NK-92 treated with Interleukin-12 subunit alpha and Interleukin-12 subunit beta, amount 100 ng/mL, for 24 hours (cell line): Measurements from ENCODE around the gene ZIC2.
"Not testable (repeated sequence)": the region's sequence is repeated elsewhere in the genome, so short reads cannot be mapped to it uniquely, and the experiment has no call there.

Source experiments
- DNase-seq: peaks from one replicate; lab custom pipeline; 2025; lab: John Stamatoyannopoulos, UW

The ZIC2 gene

DNA sequence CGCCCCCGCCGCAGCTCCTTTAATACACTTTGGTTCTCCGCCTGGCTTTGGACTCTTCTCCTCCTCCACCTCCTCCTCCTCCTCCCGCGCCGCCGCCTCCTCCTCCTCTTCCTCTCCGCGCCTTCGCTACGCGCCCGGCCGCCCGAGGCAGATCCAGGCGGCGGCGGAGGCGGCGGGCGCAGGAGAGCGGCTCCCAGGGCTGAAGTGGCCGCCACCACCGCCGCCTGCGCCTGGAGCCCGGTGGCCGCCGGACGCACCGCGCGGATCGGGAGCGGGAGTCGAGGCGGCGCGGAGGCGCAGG lies at the start of gene ZIC2:
TSS of gene ZIC2 (plus strand) at position 50 of the 301 bp plus-strand sequence. CDS start 281 bp downstream, outside the sequence.
- DNase-seq = no peak

DNA sequence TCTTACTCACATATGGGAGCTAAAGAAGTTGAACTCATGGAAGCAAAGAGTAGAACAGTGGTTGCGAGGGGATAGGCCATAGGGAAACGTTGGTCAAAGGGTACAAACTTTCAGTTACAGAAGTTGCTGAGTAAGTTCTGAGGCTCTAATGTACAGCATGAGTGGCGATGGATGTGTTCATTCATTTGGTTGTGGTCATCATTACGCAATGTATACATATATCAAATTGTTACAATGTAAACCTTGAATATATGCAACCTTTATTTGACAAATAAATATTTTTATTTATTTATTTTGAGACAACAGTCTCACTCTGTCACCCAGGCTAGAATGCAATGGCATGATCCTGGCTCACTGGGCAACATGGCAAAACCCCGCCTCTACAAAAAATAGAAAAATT lies 48.7 kb upstream of the ZIC2 start:
- no peak for DNase-seq

DNA sequence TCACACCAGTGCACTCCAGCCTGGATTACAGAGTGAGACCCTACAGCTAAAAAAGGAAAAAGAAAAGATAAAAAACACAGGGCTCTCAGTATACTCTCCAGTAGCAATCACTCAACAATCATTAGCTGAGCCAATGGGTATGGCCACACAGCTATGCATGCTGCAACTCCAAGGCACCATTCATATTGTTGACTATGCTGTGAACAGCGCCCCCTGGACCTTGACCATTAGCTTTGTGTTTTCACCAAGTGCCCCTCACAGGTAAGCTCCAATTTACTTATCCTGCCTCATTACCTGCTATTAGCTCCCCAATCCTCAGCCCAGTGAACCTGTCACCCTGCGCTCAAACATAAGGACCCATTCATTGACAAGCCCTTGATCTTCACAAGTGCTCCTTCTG lies 45.8 kb upstream of the ZIC2 start:
- no peak for DNase-seq

DNA sequence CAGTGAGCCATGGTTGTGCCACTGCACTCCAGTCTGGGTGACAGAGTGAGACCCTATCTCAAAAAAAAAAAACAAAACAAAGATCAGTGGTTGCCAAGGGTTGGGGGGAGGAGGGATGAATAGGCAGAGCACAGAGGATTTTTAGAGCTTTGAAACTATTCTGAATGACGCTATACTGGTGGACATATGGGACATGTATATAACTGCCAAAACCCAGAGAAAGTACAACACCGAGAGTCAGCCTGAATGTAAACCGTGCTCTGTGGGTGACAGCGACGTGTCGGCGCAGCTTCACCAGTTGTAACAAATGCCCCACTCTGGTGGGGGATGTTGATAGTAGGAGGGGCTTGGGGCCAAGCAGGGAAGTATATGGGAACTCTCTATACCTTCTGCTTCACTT lies 42.9 kb upstream of the ZIC2 start:
- DNase-seq = no peak

DNA sequence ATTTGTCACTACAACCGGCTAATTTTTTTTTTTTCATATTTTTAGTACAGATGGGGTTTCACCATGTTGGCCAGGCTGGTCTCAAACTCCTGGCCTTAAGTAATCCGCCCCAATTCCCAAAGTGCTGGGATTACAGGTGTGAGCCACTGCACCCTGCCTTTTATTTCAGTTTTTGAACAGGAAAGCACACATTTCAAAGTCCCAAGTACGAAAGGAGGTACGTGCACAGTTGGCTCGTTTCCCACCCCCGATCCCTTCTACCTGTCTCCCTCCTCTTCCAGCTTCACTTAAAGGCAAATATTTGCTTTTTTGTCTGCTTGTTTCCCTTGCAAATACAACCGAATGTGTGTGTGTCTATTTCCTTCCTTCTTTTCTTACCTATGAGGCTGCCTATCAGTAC lies 40.5 kb upstream of the ZIC2 start:
- no peak for DNase-seq

DNA sequence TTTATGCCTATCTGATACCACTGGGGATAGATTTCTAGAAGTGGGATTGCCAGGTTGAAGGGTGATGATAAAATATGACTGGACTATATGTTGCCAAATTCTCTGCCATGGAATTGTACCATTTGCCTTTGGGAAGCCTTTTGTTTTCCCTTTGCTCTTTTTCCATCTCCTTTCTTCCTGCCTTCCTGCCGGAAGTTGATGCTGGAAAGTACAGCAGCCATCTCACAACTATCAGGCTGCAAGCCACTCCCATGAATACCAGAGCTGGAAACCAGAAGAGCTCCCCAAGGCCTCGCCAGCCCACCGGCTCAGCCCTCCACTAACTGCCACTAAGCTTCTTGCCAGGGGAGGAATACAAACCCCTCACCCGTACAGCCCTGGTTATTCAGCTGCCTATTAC lies 39.7 kb upstream of the ZIC2 start:
- no peak for DNase-seq

DNA sequence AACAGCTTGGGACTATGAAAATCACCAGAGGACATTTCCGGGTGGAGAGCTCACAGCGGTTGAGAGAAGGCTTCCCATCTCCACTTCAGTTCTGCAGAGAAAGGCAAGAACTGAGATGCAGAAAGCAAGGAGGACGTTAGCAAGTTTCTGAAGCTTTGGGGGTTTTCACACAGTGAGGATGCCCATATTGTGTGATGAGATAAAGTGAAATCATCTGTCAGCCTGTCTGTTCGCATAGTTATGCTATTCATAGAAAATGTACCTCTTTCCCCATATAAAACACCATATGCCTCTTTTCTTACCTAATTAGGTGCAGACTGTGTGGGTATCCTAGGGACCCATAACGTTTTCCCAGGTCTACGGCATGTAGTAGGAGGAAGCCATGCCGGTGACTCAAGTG lies 37.5 kb upstream of the ZIC2 start:
- no peak for DNase-seq

DNA sequence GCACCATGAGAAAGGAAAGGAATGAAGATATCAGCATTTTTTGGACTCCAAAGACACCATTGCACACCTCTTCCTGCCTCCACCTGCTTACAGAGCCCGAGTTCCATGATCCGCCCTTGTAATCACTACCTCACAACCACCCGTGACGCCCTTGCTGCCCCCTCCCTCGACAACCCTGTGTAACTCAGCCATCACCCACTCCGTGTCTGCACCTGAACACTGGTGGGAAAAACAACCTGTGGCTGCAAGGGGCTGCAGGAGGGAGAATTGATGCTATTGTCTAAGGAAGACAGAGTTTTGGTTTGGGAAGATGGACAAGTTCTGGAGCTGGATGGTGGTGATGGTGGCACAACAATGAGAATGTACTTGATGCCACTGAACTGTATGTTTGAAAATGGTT lies 37.0 kb upstream of the ZIC2 start:
- DNase-seq = no peak

DNA sequence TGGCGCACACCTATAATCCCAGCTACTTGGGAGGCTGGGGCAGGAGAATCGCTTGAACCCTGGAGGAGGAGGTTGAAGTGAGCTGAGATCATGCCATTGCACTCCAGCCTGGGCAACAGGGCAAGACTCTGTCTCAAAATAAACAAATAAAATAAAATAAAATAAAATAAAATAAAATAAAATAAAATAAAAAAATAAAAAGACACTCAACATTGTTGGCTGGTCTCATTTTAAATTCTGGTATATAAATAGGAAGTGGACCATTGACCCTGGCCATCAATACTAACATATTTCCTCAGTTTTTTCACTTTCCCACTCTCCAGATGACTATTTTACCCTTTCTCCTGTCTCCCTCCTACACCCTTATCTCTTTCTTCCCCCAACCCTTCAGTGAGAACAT lies 36.1 kb upstream of the ZIC2 start:
- DNase-seq = not testable (repeated sequence)

DNA sequence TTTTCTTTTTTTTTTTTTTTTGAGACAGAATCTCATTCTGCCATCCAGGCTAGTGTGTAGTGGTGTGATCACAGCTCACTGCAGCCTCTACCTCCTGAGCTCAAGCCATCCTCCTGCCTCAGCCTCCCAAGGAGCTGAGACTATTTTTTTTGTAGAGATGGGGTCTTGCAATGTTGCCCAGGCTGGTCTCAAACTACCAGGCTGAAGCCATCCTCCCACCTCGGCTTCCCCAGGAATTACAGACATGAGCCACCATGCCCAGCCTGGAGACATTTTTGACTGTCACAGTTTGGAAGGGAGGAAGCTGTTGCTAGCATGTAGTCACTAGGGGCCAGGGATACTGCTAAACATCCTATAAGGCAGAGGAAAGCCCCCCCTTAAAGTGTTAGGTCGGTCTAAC lies 33.9 kb upstream of the ZIC2 start:
- DNase-seq = no peak

DNA sequence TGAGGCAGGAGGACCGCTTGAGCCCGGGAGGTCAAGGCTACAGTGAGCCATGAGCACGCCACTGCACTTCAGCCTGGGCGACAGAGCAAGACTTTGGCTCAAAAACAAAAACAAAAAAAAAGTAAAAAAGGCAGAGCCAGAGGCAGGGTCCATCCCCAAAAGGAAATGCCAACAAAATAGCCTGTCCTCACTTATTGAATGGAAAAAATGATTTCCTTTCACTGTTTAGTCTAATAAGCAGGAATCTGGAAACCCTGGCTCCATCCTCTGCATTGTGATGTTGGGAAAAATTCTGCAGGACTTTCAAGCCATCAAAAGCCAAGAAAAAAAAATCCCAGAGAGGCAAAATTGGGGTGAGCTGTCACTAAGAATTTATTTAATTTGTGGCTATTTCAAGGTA lies 33.2 kb upstream of the ZIC2 start:
- no peak for DNase-seq

DNA sequence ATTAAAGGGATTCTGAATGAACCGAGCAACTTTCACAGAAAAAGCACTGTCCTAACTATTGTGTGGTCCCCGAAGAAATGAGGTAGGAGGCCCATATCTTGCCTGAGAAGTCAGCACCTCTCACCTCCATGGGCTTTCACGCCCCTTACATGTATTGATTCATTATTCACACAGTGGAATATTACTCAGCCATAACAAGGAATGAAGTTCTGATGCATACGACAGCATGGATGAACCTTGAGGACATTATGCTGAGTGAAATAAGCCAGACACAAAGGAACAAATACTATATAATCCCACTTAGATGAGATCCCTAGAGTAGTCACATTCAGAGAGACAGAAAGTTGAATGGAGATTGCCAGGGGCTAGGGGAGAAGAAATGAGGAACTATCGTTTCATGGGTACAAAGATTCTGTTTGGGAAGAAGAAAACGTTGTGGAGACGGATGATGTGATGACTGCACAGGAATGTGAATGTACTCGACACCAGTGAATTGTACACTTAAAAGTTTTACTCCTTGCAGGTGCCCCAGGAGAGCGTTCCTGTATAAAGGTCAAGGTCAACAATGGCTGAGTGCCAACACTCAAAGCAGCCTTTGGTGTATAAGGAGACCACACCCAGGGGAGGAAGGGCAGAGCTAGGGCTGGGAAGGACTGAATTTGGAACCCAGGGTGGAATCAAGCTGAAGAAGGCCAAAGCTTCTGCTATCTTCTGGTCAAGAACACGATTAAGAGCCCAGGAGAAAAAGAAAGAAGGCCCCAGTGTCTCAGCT lies 32.5 kb upstream of the ZIC2 start:
- DNase-seq = no peak

DNA sequence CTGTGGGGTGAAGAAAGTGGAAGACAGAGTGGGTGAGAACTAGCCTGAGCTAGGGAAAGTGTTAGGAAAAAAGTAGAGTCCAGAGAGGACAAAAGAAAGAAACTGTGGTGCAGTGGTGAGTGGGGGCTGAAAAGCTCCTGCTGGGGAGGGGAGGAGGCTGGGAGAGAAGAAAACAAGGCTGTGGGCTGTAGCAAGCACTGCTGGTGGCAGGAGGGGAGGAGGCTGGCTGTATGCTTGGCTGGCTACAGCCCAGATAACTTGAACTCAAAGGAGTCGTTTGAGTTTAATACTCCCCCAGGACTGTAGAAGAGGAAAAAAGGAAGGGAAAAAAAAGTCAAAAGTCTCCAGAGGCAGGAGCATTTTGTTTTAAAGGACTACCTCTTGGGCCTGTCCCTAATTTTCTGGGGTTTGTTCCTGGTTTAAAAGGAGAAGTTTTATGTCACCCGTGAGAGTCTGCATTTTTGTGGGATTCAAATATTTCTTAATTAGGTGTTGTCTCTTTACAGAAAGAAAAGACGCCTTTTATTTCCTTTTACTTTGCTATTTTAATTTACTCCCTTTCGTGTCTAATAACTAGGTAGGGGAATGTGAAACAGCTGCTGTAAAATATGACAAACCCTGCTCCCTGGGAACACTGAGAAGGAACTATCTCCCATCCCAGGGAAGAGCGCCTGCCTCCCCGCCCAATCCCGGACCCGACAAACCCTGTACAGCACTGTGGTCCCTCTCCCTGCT lies 31.7 kb upstream of the ZIC2 start:
- no peak for DNase-seq

DNA sequence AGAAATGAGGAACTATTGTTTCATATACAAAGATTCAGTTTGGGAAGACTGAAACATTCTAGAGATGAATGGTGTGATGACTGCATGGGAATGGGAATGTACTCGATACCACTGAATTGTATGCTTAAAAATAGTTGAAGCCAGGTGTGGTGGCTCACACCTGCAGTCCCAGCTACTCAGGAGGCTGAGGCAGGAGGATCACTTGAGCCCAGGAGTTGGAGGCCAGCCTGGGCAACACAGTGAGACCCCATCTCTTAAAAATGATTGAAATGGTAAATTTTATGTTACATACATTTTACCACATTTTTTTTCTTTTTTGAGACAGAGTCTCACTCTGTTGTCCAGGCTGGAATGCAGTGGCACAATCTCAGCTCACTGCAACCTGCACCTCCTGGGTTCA lies 29.9 kb upstream of the ZIC2 start:
- DNase-seq = not testable (repeated sequence)

DNA sequence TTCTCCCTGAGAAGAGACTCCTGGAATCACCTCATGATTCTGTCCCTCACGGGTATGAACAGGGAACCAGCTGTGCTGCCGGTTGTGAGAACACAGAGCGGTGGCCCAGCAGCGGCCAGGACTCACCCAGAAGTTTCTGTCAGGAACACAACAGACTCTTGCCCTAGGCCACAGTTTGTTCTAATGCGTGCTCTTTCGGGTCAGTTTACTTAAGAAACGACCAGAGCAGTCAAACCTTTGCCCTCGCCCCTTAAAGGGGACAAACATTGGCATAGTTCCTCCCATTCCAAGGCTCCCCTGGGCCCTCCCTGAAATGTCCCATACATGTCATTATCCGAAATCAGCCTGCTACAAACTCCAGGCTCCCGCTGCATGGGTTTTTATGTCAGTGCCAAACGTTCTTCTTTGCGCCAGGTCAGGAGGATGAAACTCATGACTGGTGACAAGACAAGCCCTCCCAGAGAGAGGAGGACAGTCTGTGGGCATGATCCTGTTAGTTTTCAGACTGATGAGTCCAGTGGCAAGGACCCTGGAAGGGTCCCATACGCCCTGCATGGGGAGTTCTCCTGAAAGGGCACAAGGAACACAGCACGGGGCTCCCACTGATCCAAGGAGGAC lies 28.3 kb upstream of the ZIC2 start:
- DNase-seq = no peak

DNA sequence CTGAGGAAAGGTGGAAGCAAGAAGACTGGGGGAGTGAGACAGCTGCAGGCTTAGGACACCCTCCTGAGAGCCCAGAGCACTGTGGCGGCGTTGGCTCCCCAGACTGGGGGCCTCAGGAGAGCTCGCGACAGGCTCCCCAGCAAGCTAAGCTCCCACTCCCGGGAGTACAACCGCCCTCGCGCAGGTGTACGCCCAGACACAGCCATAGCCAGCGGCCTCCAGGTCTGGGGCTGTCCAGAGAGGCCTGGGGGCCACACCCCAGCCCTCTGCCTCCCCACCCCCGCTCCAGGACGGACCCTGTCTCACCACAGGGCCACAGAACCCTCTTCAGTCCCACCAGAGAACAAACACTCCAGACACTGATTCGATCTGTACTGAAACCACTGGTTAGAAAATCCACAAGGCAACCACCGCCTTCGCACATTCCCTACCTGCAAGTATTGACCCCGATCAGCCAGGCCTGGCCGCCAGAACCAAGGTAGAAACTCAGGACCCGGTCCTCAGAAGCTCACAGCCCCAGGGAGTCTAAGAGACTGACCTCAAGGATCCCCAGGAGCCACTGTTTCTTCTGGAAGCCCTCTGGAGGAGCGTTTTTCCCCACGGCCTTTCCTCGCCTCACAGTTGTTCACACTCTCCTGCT lies 26.4 kb upstream of the ZIC2 start:
- DNase-seq = no peak

DNA sequence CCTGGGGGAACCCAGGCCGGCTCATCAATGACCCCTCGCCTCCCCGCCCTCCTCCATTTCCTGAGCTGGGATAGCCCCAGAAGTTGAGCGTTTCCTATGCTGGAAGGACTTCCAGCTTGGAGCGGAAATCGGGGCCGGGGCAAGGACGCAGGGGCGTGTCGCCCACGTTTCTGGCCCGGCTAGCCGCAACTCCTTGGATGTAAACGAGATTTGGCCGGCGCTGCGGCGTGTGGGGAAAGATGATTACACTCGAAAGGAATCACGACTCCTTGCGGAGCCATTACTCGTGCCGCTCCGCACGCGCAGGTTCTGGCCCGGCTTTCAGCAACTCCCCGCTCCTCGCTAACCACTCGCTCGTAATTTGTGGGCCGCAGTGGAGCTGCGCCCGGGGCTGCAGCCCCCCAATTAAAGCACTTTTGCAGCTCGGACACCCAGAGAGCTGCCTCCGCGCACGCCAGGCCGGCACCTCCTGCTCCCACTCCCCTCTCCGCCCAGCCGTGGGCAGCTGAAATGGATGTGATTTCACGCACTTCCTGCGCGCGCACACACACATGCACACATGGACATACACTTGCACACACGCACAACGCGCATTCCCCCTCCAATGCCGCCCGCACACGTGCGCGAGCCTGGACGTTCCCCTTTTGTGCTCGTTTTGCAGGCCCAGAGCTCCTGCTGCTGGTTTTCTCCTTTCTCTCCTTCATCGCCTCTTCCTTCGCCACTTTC lies 25.7 kb upstream of the ZIC2 start:
- DNase-seq = no peak

DNA sequence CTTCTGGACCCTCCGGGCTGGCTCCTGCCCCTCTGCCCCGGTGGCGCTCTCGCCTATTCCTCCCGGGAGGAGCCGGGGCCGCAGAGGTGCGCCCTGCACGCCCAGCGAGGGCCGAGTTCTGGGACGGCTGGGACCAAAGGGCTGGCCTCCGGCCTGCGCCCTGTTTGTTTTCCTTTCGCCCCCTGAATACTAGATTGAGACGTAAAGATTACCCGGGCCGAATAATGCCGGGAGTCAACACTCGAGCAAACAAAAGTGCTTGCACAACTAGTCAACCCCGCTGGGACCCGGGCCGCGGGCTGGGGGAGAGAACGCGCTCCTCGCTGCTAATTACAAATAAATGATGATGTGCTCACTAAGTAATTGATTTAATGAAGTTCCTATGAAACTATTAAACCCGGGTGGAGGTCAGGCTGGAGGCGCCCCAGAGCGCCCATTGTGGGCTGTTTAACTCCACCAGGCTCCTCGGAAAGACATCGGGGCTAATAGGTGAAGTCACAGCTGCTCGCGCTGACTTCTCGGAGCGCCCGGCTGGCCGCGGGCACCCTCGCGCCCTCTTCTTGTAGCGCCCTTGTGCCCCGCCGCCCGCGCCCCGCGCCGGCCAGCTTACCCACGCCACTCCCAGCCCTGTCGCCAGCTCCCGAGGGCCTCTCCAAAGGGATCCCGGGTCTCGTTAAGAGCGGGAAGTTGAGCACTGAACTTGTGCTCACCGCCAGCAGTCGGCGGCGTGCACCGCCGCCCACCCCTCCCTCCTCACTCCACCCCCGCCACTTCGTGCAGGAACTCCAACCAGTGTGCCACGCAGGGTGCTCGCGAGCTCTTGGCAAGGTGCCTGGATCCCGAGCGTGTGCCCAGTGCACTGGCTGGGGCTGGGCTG lies 24.9 kb upstream of the ZIC2 start:
- DNase-seq = no peak

DNA sequence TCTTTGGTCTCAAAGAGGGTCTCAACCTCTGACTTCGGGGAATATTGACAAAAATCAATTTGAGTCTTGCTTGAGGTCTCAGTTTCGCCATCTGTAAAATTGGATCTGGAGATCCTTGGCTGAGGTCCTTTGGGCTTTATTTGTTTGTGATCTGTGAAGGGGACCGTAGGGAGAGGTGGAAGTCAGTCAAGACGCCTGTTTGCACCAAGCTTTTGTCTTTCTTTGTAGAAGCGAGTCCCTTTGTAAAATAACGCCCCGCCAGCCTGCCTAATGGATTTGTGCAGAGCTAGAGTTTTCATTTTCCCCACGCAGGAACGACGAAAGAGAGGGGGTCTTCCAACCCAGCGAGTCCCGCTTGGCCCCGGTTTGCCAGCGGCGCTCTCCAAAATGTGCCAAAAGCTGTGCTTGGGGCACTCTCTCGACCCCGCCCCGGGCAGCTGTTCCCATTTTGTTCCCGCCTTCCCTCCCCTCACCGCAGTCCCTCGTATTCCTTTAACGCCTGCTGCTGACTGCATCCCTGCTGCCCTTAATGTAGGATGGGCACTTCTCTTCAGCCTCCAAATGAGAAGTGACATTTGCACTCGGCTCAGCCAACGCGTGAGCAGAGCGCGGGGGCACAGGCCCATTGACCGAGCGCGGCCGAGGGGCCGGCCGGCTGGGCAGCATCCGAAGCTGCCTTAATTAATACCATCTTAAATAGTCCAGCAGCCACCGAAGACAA lies 23.0 kb upstream of the ZIC2 start:
- no peak for DNase-seq

DNA sequence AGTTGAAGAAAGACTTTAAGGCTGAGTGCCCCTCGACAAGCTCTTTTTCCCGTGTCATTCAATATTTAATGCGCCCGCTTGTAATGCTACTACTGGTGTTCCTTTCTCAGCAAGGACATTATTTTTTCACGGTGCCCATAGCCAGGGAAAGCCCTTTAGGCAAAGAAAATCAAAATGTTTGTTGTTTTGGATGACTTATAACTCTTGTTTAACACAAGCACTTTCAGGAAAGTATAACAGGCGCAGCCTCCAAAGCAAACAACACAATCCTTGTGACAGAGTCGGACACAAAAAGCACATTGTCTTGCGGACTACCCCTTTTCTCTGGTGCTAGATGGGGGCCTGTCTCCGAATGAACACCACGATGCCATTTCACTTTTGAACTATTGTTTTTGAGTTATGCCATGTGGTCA lies 22.5 kb upstream of the ZIC2 start:
- no peak for DNase-seq
